Memory B cell (primary cell): ENCODE data around the gene FAM151A.

Experiments used
- ATAC-seq: fragments of 150-1000 bp; cut with Tn5 transposase; 2 replicates; pipeline ENCODE4 v1.10.0; 2021; ENCODE audit warnings: low read depth, mild to moderate bottlenecking, moderate library complexity
- DNase-seq, 2 donors: peaks; one replicate each; pipeline ENCODE4 v3.0.0; 2022; ENCODE audit warnings: low spot score in 2 of 2
- H3K27ac Mint-ChIP-seq: one replicate; pipeline ENCODE4 v1.8.0; 2022; ENCODE audit warnings: mild to moderate bottlenecking, moderate library complexity, mixed read lengths
- H3K27me3 Mint-ChIP-seq: one replicate; pipeline ENCODE4 v1.8.0; 2022; ENCODE audit warnings: mixed read lengths
- H3K36me3 Mint-ChIP-seq: one replicate; pipeline ENCODE4 v1.8.0; 2022; ENCODE audit warnings: mild to moderate bottlenecking, mixed read lengths
- H3K4me1 Mint-ChIP-seq: one replicate; pipeline ENCODE4 v1.8.0; 2022; ENCODE audit warnings: mixed read lengths
- H3K4me3 Mint-ChIP-seq: one replicate; pipeline ENCODE4 v1.8.0; 2022; ENCODE audit warnings: mild to moderate bottlenecking, moderate library complexity, mixed read lengths
- H3K9me3 Mint-ChIP-seq: one replicate; pipeline ENCODE4 v1.8.0; 2022; ENCODE audit warnings: mixed read lengths

Gene FAM151A

GRCh38 chr1:54584575-54584974, 38.8 kb downstream of the FAM151A start:
- Mint-ChIP-seq H3K4me3 (no peak overlapping the region), H3K27me3 (no peaks in the 10 kb centered on the region), H3K4me1 (no peaks in the 10 kb centered on the region), H3K27ac (no peak overlapping the region), H3K9me3 (no peaks in the 10 kb centered on the region), H3K36me3 (no peaks in the 10 kb centered on the region)
- no peak for ATAC-seq
- no peak for DNase-seq

GRCh38 chr1:54583871-54584270, 39.5 kb downstream of the FAM151A start:
- no peak for DNase-seq
- no peak for ATAC-seq
- no peak overlapping the region for H3K27ac Mint-ChIP-seq
- H3K27me3 Mint-ChIP-seq = no peaks in the 10 kb centered on the region
- no peaks in the 10 kb centered on the region for H3K9me3 Mint-ChIP-seq
- no peaks in the 10 kb centered on the region for H3K4me1 Mint-ChIP-seq
- H3K4me3 Mint-ChIP-seq = no peak overlapping the region
- H3K36me3 Mint-ChIP-seq = no peaks in the 10 kb centered on the region

- H3K27ac Mint-ChIP-seq = no peak overlapping the region
- H3K27me3 Mint-ChIP-seq = no peaks in the 10 kb centered on the region
- H3K4me1 Mint-ChIP-seq = no peaks in the 10 kb centered on the region
- no peaks in the 10 kb centered on the region for H3K9me3 Mint-ChIP-seq
- no peak overlapping the region for H3K4me3 Mint-ChIP-seq
- DNase-seq (no peak), ATAC-seq (no peak)
- H3K36me3 Mint-ChIP-seq = no peaks in the 10 kb centered on the region
Measured at GRCh38 chr1:54583307-54583686, 40.0 kb downstream of the FAM151A start.

GRCh38 chr1:54582566-54583306, 40.6 kb downstream of the FAM151A start:
- H3K27me3 Mint-ChIP-seq = no peaks in the 10 kb centered on the region
- no peak overlapping the region for H3K27ac Mint-ChIP-seq
- no peaks in the 10 kb centered on the region for H3K9me3 Mint-ChIP-seq
- H3K4me1 Mint-ChIP-seq = no peaks in the 10 kb centered on the region
- H3K4me3 Mint-ChIP-seq = no peak overlapping the region
- no peak for ATAC-seq
- H3K36me3 Mint-ChIP-seq = no peaks in the 10 kb centered on the region
- DNase-seq = no peak

GRCh38 chr1:54581621-54582035, 41.7 kb downstream of the FAM151A start:
- no peak overlapping the region for H3K27ac Mint-ChIP-seq
- ATAC-seq = no peak
- H3K9me3 Mint-ChIP-seq = no peaks in the 10 kb centered on the region
- no peak for DNase-seq
- H3K27me3 Mint-ChIP-seq = no peaks in the 10 kb centered on the region
- no peaks in the 10 kb centered on the region for H3K36me3 Mint-ChIP-seq
- no peaks in the 10 kb centered on the region for H3K4me1 Mint-ChIP-seq
- H3K4me3 Mint-ChIP-seq = no peak overlapping the region

- H3K36me3 Mint-ChIP-seq = no peaks in the 10 kb centered on the region
- no peak overlapping the region for H3K27ac Mint-ChIP-seq
- H3K27me3 Mint-ChIP-seq = no peaks in the 10 kb centered on the region
- no peaks in the 10 kb centered on the region for H3K4me1 Mint-ChIP-seq
- ATAC-seq (no peak), DNase-seq (no peak)
- H3K9me3 Mint-ChIP-seq = no peaks in the 10 kb centered on the region
- no peak overlapping the region for H3K4me3 Mint-ChIP-seq
Measured at GRCh38 chr1:54580856-54581550, 42.3 kb downstream of the FAM151A start.

- Mint-ChIP-seq H3K4me1 (no peaks in the 10 kb centered on the region), H3K27ac (no peak overlapping the region), H3K36me3 (no peaks in the 10 kb centered on the region), H3K4me3 (no peak overlapping the region), H3K9me3 (no peaks in the 10 kb centered on the region), H3K27me3 (peaks cover 3% of the 10 kb centered on the region)
- ATAC-seq (no peak), DNase-seq (no peak)
Measured at GRCh38 chr1:54579337-54579781, 44.0 kb downstream of the FAM151A start.

- Mint-ChIP-seq H3K36me3 (no peaks in the 10 kb centered on the region), H3K4me3 (no peak overlapping the region), H3K27me3 (peaks cover 4% of the 10 kb centered on the region), H3K9me3 (no peaks in the 10 kb centered on the region), H3K4me1 (no peaks in the 10 kb centered on the region), H3K27ac (no peak overlapping the region)
- ATAC-seq (no peak), DNase-seq (no peak)
Measured at GRCh38 chr1:54577612-54578011, 45.7 kb downstream of the FAM151A start.

GRCh38 chr1:54575605-54576290, 47.6 kb downstream of the FAM151A start:
- H3K27ac Mint-ChIP-seq = no peak overlapping the region

GRCh38 chr1:54575161-54575560, 48.2 kb downstream of the FAM151A start:
- ATAC-seq (no peak), DNase-seq (no peak)
- Mint-ChIP-seq H3K36me3 (no peaks in the 10 kb centered on the region), H3K4me3 (no peak overlapping the region), H3K27me3 (peaks cover 6% of the 10 kb centered on the region), H3K27ac (no peak overlapping the region), H3K4me1 (no peaks in the 10 kb centered on the region), H3K9me3 (no peaks in the 10 kb centered on the region)

More at GRCh38 chr1:54575605-54576290, 47.6 kb downstream of the FAM151A start:
- DNase-seq (no peak), ATAC-seq (no peak)
- H3K9me3 Mint-ChIP-seq = no peaks in the 10 kb centered on the region
- peaks cover 6% of the 10 kb centered on the region for H3K27me3 Mint-ChIP-seq
- H3K4me3 Mint-ChIP-seq = no peak overlapping the region
- H3K36me3 Mint-ChIP-seq = no peaks in the 10 kb centered on the region
- no peaks in the 10 kb centered on the region for H3K4me1 Mint-ChIP-seq

- ATAC-seq = no peak
- H3K4me3 Mint-ChIP-seq = no peak overlapping the region
- DNase-seq = no peak
- no peaks in the 10 kb centered on the region for H3K36me3 Mint-ChIP-seq
- H3K27me3 Mint-ChIP-seq = peaks cover 8% of the 10 kb centered on the region
- no peaks in the 10 kb centered on the region for H3K9me3 Mint-ChIP-seq
- H3K4me1 Mint-ChIP-seq = no peaks in the 10 kb centered on the region
- H3K27ac Mint-ChIP-seq = no peak overlapping the region
Measured at GRCh38 chr1:54574158-54574778, 49.1 kb downstream of the FAM151A start.

- Mint-ChIP-seq H3K4me3 (no peak overlapping the region), H3K9me3 (no peaks in the 10 kb centered on the region), H3K36me3 (no peaks in the 10 kb centered on the region), H3K27me3 (peaks cover 15% of the 10 kb centered on the region), H3K4me1 (no peaks in the 10 kb centered on the region), H3K27ac (no peak overlapping the region)
- ATAC-seq (no peak), DNase-seq (no peak)
Measured at GRCh38 chr1:54572542-54572850, 50.8 kb downstream of the FAM151A start.

- H3K36me3 Mint-ChIP-seq = no peaks in the 10 kb centered on the region
- H3K4me3 Mint-ChIP-seq = no peak overlapping the region
- ATAC-seq = no peak
- H3K4me1 Mint-ChIP-seq = no peaks in the 10 kb centered on the region
- DNase-seq = no peak
- H3K9me3 Mint-ChIP-seq = no peaks in the 10 kb centered on the region
- peaks cover 17% of the 10 kb centered on the region for H3K27me3 Mint-ChIP-seq
- no peak overlapping the region for H3K27ac Mint-ChIP-seq
Measured at GRCh38 chr1:54571803-54572541, 51.4 kb downstream of the FAM151A start.

GRCh38 chr1:54571326-54571725, 52.0 kb downstream of the FAM151A start:
- H3K27ac Mint-ChIP-seq = no peak overlapping the region
- no peak overlapping the region for H3K4me3 Mint-ChIP-seq
- no peaks in the 10 kb centered on the region for H3K4me1 Mint-ChIP-seq
- H3K27me3 Mint-ChIP-seq = peaks cover 17% of the 10 kb centered on the region
- DNase-seq (no peak), ATAC-seq (no peak)
- H3K36me3 Mint-ChIP-seq = no peaks in the 10 kb centered on the region
- H3K9me3 Mint-ChIP-seq = no peaks in the 10 kb centered on the region
